Rectal smooth muscle tissue (tissue), 1 donor: ENCODE measurements around the gene FANCL.
"Not testable (repeated sequence)": the region's sequence is repeated elsewhere in the genome, so short reads cannot be mapped to it uniquely, and the experiment has no call there.

Source experiments
- H3K27ac ChIP-seq: one replicate; pipeline ENCODE4 v1.7.0; 2013; ENCODE audit warnings: low read depth, low read length, inconsistent platforms
- H3K27me3 ChIP-seq: one replicate; pipeline ENCODE4 v1.7.0; 2013; ENCODE audit warnings: low read length; ENCODE audit not compliant: control insufficient read depth, insufficient read depth
- H3K36me3 ChIP-seq: one replicate; pipeline ENCODE4 v1.7.0; 2013; ENCODE audit warnings: low read length; ENCODE audit not compliant: control insufficient read depth, insufficient read depth
- H3K4me1 ChIP-seq: one replicate; pipeline ENCODE4 v1.7.0; 2013; ENCODE audit warnings: low read length; ENCODE audit not compliant: control insufficient read depth, insufficient read depth
- H3K4me3 ChIP-seq: one replicate; pipeline ENCODE4 v1.7.0; 2013; ENCODE audit warnings: low read length
- H3K9ac ChIP-seq: one replicate; pipeline ENCODE4 v1.7.0; 2013; ENCODE audit warnings: low read length

Gene FANCL

DNA sequence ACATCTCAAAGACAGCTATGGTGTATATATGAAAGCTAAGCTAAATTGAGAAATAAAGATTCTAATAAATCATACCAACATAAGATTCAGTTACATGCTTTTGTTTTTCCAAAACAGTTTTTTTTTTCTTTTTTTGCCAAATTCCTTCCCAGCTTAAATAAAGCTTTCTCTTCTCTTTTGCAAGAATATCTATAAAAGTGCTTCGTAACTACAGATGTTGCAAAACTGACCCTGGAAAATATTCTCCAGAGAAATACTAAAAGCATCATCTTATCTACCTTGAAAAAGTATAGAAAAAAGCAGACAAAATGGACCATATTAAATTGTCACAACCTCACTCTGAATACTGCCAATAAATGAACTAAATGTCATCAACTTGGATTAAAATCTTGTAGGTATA lies 38.7 kb downstream of the FANCL start:
- Histone ChIP-seq H3K4me1 (no peaks in the 10 kb centered on the region), H3K4me3 (no peak overlapping the region), H3K36me3 (no peaks in the 10 kb centered on the region), H3K9ac (no peak overlapping the region), H3K27ac (no peak overlapping the region), H3K27me3 (no peaks in the 10 kb centered on the region)

DNA sequence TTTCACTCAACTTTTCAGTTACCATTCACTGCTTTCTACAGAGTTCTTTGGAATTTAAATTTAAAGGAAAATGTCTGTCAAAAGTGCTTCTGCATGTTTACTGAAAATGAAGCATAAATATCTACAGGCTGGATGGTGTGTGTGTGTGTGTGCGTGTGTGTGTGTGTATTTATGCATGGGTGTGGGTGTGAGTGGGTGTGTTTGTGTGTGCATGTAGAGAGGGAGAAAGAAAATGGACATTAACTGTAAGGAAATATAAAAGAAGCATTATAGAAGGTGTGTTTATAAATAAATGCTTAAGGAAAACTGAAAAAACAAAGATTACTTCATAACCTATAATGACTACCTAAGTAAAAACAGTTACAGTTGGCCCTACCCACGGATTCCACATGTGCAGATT lies 43.2 kb downstream of the FANCL start:
- no peaks in the 10 kb centered on the region for H3K4me1 ChIP-seq
- no peak overlapping the region for H3K27ac ChIP-seq
- no peaks in the 10 kb centered on the region for H3K27me3 ChIP-seq
- no peak overlapping the region for H3K9ac ChIP-seq
- H3K4me3 ChIP-seq, result no peak overlapping the region
- H3K36me3 ChIP-seq, result no peaks in the 10 kb centered on the region

DNA sequence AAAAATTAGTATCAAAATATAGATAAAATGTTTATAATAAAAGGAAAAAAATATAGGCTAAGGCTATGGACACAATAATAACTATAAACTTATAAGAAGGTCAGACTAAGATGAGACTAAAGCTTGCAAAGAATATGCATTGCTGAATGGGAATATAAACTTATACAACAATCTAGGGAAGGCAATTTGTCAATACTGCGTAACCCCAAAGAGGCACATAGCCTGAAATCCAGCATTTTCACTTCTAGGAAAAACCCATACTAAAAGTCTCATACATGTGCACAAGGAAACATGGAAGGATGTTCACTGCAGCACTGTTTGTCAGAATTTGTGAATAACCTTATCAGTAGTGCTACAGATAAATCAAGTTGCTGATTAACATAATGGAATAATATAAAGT lies 45.5 kb downstream of the FANCL start:
- no peaks in the 10 kb centered on the region for H3K36me3 ChIP-seq
- H3K4me3 ChIP-seq, result no peak overlapping the region
- no peaks in the 10 kb centered on the region for H3K4me1 ChIP-seq
- H3K9ac ChIP-seq, result no peak overlapping the region
- no peak overlapping the region for H3K27ac ChIP-seq
- no peaks in the 10 kb centered on the region for H3K27me3 ChIP-seq

DNA sequence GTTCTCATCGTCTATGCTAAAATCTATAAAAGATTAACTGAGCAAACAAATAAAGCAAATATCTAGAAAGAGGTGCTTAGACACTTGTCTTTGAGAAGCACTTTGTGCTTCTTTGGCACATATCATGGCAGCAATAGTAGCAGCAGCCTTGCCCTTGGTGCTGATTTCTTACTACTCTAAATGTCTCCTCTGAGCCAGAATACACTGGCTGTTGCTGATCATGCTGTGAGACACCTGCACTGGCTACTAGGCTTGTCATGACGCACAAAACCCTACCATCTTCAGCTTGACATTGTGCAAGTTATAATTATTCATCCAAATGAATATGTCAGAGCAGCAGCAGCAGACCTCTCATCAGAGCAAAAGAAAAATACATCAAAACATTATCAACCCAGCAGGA lies 46.7 kb downstream of the FANCL start:
- Histone ChIP-seq H3K4me3 (no peak overlapping the region), H3K27ac (no peak overlapping the region), H3K4me1 (no peaks in the 10 kb centered on the region), H3K9ac (no peak overlapping the region), H3K36me3 (no peaks in the 10 kb centered on the region), H3K27me3 (no peaks in the 10 kb centered on the region)

DNA sequence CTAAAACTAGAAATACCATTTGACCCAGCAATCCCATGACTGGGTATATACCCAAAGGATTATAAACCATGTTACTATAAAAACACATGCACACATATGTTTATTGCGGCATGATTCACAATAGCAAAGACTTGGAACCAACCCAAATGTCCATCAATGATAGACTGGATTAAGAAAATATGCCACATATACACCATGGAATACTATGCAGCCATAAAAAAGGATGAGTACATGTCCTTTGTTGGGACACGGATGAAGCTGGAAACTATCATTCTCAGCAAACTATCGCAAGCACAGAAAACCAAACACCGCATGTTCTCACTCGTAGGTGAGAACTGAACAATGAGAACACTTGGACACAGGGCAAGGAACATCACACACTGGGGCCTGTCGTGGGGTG lies 54.1 kb downstream of the FANCL start:
- not testable (repeated sequence) for H3K4me3 ChIP-seq, H3K9ac ChIP-seq, H3K36me3 ChIP-seq, H3K27ac ChIP-seq, H3K4me1 ChIP-seq, H3K27me3 ChIP-seq

GRCh38 chr2:58186501-58186900 lies 54.6 kb downstream of the FANCL start:
- Histone ChIP-seq H3K9ac (no peak overlapping the region), H3K36me3 (no peaks in the 10 kb centered on the region)

GRCh38 chr2:58182527-58182926 lies 58.6 kb downstream of the FANCL start:
- no peaks in the 10 kb centered on the region for H3K36me3 ChIP-seq
- no peaks in the 10 kb centered on the region for H3K27me3 ChIP-seq
- no peak overlapping the region for H3K4me3 ChIP-seq
- no peak overlapping the region for H3K27ac ChIP-seq
- H3K4me1 ChIP-seq, result no peaks in the 10 kb centered on the region
- no peak overlapping the region for H3K9ac ChIP-seq

More at GRCh38 chr2:58186501-58186900, 54.6 kb downstream of the FANCL start:
- Histone ChIP-seq H3K4me3 (no peak overlapping the region), H3K27me3 (no peaks in the 10 kb centered on the region), H3K4me1 (no peaks in the 10 kb centered on the region), H3K27ac (no peak overlapping the region)

- no peak overlapping the region for H3K9ac ChIP-seq
- H3K27me3 ChIP-seq, result no peaks in the 10 kb centered on the region
- H3K27ac ChIP-seq, result no peak overlapping the region
- H3K4me3 ChIP-seq, result no peak overlapping the region
- no peaks in the 10 kb centered on the region for H3K36me3 ChIP-seq
- no peaks in the 10 kb centered on the region for H3K4me1 ChIP-seq
Measured at GRCh38 chr2:58180635-58181034, 60.5 kb downstream of the FANCL start.

DNA sequence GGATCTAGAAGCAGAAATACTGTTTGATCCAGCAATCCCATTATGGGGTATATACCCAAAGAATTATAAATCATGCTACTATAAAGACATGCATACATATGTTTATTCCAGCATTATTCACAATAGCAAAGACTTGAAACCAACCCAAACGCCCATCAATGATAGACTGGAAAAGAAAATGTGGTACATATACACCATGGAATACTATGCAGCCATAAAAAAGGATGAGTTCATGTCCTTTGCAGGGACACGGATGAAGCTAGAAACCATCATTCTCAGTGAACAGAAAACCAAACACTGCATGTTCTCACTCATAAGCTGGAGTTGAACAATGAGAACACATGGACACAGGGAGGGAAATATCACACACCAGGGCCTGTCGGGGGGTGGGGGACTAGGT lies 61.0 kb downstream of the FANCL start:
- not testable (repeated sequence) for H3K36me3 ChIP-seq, H3K27me3 ChIP-seq, H3K4me1 ChIP-seq, H3K4me3 ChIP-seq, H3K27ac ChIP-seq, H3K9ac ChIP-seq

GRCh38 chr2:58177187-58177586 lies 63.9 kb downstream of the FANCL start:
- not testable (repeated sequence) for H3K4me1 ChIP-seq, H3K9ac ChIP-seq, H3K27ac ChIP-seq, H3K27me3 ChIP-seq, H3K4me3 ChIP-seq, H3K36me3 ChIP-seq

GRCh38 chr2:58171831-58172230 lies 69.3 kb downstream of the FANCL start:
- not testable (repeated sequence) for H3K27me3 ChIP-seq, H3K9ac ChIP-seq, H3K4me3 ChIP-seq, H3K27ac ChIP-seq, H3K36me3 ChIP-seq, H3K4me1 ChIP-seq

DNA sequence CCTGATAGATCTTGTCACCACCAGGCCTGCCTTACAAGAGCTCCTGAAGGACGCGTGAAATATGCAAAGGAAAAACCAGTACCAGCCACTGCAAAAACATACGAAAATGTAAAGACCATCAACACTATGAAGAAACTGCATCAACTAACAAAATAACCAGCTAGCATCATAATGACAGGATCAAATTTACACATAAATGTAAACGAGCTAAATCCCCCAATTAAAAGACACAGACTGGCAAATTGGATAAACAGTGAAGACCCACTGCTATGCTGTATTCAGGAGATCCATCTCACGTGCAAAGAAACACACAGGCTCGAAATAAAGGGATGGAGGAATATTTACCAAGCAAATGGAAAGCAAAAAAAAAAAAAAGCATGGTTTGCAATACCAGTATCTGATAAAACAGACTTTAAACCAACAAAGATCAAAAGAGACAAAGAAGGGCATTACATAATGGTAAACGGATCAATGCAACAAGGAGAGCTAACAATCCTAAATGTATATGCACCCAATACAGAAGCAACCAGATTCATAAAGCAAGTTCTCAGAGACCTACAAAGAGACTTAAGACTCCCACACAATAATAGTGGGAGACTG lies 70.7 kb downstream of the FANCL start:
- not testable (repeated sequence) for H3K4me1 ChIP-seq, H3K27ac ChIP-seq, H3K9ac ChIP-seq, H3K36me3 ChIP-seq, H3K4me3 ChIP-seq, H3K27me3 ChIP-seq

GRCh38 chr2:58169845-58170244 lies 71.3 kb downstream of the FANCL start:
- H3K4me3 ChIP-seq, H3K27ac ChIP-seq, H3K27me3 ChIP-seq, H3K4me1 ChIP-seq, H3K36me3 ChIP-seq, H3K9ac ChIP-seq: not testable (repeated sequence)
